HCT116 (cell line): ENCODE results near the gene VTN. TPM values are rescaled to one million over a fixed set of nuclear protein-coding genes. Genes with fewer than 3 reads are reported as not detected.

Experiments
- ATAC-seq: fragments of 200-7000 bp; cut with Tn5 transposase; 2 replicates; pipeline ENCODE4 v1.9.1; 2020; ENCODE audit warnings: mild to moderate bottlenecking, moderate library complexity
- BruUV-seq: library from RNA; stranded (reverse); fragments of 400-500 nt; replicated peaks from 2 replicates; lab custom pipeline; 2021; lab: Mats Ljungman, UMichigan
- CTCF ChIA-PET: fragments of 300-600 bp; sonication (Branson Sonifier 250); formaldehyde crosslinking; loops from one replicate; lab custom pipeline; 2021; ENCODE audit warnings: antibody characterized with exemption; lab: Charles Lee
- POLR2A ChIA-PET: fragments of 300-600, 350-600 bp; sonication (Branson Sonifier 250); formaldehyde crosslinking; loops from one replicate; lab custom pipeline; 2021; ENCODE audit warnings: antibody characterized with exemption; lab: Charles Lee
- RAD21 ChIA-PET, 2 experiments: fragments of 300-600 bp; sonication (Branson Sonifier 250); formaldehyde crosslinking; loops; one replicate each; lab custom pipeline; 2023; ENCODE audit warnings: low total read pairs in 2 of 2; ENCODE audit not compliant: uncharacterized antibody in 2 of 2, unreplicated experiment in 2 of 2, low non-redundant PET in 1 of 2; lab: Charles Lee
- DNase-seq: peaks from one replicate; pipeline ENCODE4 v3.0.0-alpha.2; 2010; ENCODE audit warnings: low read depth, low spot score
- H2AFZ ChIP-seq: fragments of 200-600 bp; shearing (Covaris generic), sonication (generic); 2 replicates; pipeline ENCODE4 v1.6.1; 2017; ENCODE audit warnings: low read depth, mixed run types, mixed read lengths, antibody characterized with exemption, low read length; ENCODE audit not compliant: poor library complexity, severe bottlenecking
- H3K27ac ChIP-seq: 2 replicates; pipeline ENCODE4 v1.5.1; 2012; ENCODE audit warnings: low read depth, low read length
- H3K27me3 ChIP-seq: fragments of 200-600 bp; sonication (generic); 2 replicates; pipeline ENCODE4 v1.6.1; 2016; ENCODE audit warnings: mixed run types, low read length, mixed read lengths; ENCODE audit not compliant: insufficient read depth
- H3K36me3 ChIP-seq, 2 experiments: fragments of 200-500 bp in 1 of 2; fragments of 200-600 bp in 1 of 2; sonication (Bioruptor generic) in 1 of 2; sonication (generic) in 1 of 2; 2 replicates each; pipeline versions ENCODE4 v1.5.1 to v1.6.1; 2014 to 2016; ENCODE audit warnings: low read length in 2 of 2, inconsistent platforms in 1 of 2, mixed read lengths in 1 of 2, mixed run types in 1 of 2; ENCODE audit not compliant: insufficient read depth in 2 of 2, control insufficient read depth in 1 of 2
- H3K4me1 ChIP-seq, 2 experiments: fragments of 200-600 bp in 1 of 2; sonication (generic) in 1 of 2; 2 replicates each; pipeline versions ENCODE4 v1.5.1 to v1.6.1; 2012 to 2017; ENCODE audit warnings: low read length in 2 of 2, inconsistent platforms in 1 of 2, mild to moderate bottlenecking in 1 of 2, mixed read lengths in 1 of 2, mixed run types in 1 of 2, moderate library complexity in 1 of 2; ENCODE audit not compliant: insufficient read depth in 2 of 2, control insufficient read depth in 1 of 2
- H3K4me2 ChIP-seq: fragments of 200-600 bp; sonication (generic); 2 replicates; pipeline ENCODE4 v1.6.1; 2017; ENCODE audit warnings: mixed run types, low read length, mixed read lengths
- H3K4me3 ChIP-seq, 2 experiments: fragments of 200-600 bp in 1 of 2; sonication (generic) in 1 of 2; replicated peaks in 1 of 2; 2 replicates each; pipeline ENCODE4 v1.5.1; 2011 to 2016; ENCODE audit warnings: low read length in 2 of 2, control low read depth in 1 of 2, low read depth in 1 of 2, mild to moderate bottlenecking in 1 of 2, mixed read lengths in 1 of 2, mixed run types in 1 of 2
- H3K79me2 ChIP-seq: fragments of 200-600 bp; sonication (generic); 2 replicates; pipeline ENCODE4 v1.6.1; 2017; ENCODE audit warnings: mild to moderate bottlenecking, mixed run types, low read length, moderate library complexity, mixed read lengths; ENCODE audit not compliant: insufficient read depth
- H3K9ac ChIP-seq: fragments of 200-600 bp; sonication (generic); 2 replicates; pipeline ENCODE4 v1.6.1; 2016; ENCODE audit warnings: low read length, mixed read lengths
- H3K9me2 ChIP-seq: fragments of 200-600 bp; sonication (generic), shearing (Covaris generic); 2 replicates; pipeline ENCODE4 v1.6.1; 2017; ENCODE audit warnings: mixed run types, mild to moderate bottlenecking, moderate library complexity; ENCODE audit not compliant: insufficient read depth
- H3K9me3 ChIP-seq, 2 experiments: fragments of 200-500 bp in 1 of 2; fragments of 200-600 bp in 1 of 2; sonication (Bioruptor generic) in 1 of 2; sonication (generic) in 1 of 2; 2 replicates each; pipeline ENCODE4 v1.6.1; 2014 to 2017; ENCODE audit warnings: low read length in 2 of 2, mixed read lengths in 2 of 2, inconsistent platforms in 1 of 2, low read depth in 1 of 2, mild to moderate bottlenecking in 1 of 2, mixed run types in 1 of 2, moderate library complexity in 1 of 2; ENCODE audit not compliant: control insufficient read depth in 1 of 2, insufficient read depth in 1 of 2
- H4K20me1 ChIP-seq: fragments of 200-600 bp; sonication (generic), shearing (Covaris generic); 2 replicates; pipeline ENCODE4 v1.6.1; 2017; ENCODE audit warnings: mixed run types, mild to moderate bottlenecking, moderate library complexity; ENCODE audit not compliant: insufficient read depth
- ATF3 ChIP-seq: IDR thresholded peaks from 2 replicates; pipeline ENCODE4 v1.6.1; 2012
- CBX3 ChIP-seq: IDR thresholded peaks from 2 replicates; pipeline ENCODE4 v1.6.1; 2012; ENCODE audit warnings: low read depth
- CEBPB ChIP-seq: IDR thresholded peaks from 2 replicates; pipeline ENCODE4 v1.6.1; 2012; ENCODE audit warnings: low read depth
- EGR1 ChIP-seq: IDR thresholded peaks from 2 replicates; pipeline ENCODE4 v1.6.1; 2012; ENCODE audit warnings: low read depth
- ELF1 ChIP-seq: IDR thresholded peaks from 2 replicates; pipeline ENCODE4 v1.6.1; 2012; ENCODE audit warnings: low read depth, borderline replicate concordance
- EZH2 ChIP-seq: fragments of 200-600 bp; sonication (generic); IDR thresholded peaks from 2 replicates; pipeline ENCODE4 v1.6.1; 2017; ENCODE audit warnings: antibody characterized with exemption, mixed run types
- FOSL1 ChIP-seq: IDR thresholded peaks from 2 replicates; pipeline ENCODE4 v1.6.1; 2012; ENCODE audit warnings: low read depth
- JUND ChIP-seq: IDR thresholded peaks from 2 replicates; pipeline ENCODE4 v1.6.1; 2012
- MAX ChIP-seq: IDR thresholded peaks from 2 replicates; pipeline ENCODE4 v1.6.1; 2012
- POLR2A ChIP-seq: IDR thresholded peaks from 2 replicates; pipeline ENCODE4 v1.7.0; 2011; ENCODE audit warnings: borderline replicate concordance; ENCODE audit not compliant: insufficient read depth, insufficient read length; ENCODE audit errors: extremely low read depth
- RAD21 ChIP-seq: IDR thresholded peaks from 2 replicates; pipeline ENCODE4 v1.6.1; 2012; ENCODE audit warnings: low read depth, mild to moderate bottlenecking
- REST ChIP-seq: IDR thresholded peaks from 2 replicates; pipeline ENCODE4 v1.6.1; 2012; ENCODE audit warnings: low read depth
- SIN3A ChIP-seq: IDR thresholded peaks from 2 replicates; pipeline ENCODE4 v1.6.1; 2012; ENCODE audit warnings: low read depth
- SP1 ChIP-seq: IDR thresholded peaks from 2 replicates; pipeline ENCODE4 v1.6.1; 2012; ENCODE audit warnings: low read depth
- TCF7L2 ChIP-seq: IDR thresholded peaks from 2 replicates; pipeline ENCODE4 v1.7.0; 2011; ENCODE audit warnings: borderline replicate concordance, inconsistent platforms; ENCODE audit not compliant: insufficient read depth, insufficient read length; ENCODE audit errors: extremely low read depth
- YY1 ChIP-seq: IDR thresholded peaks from 2 replicates; pipeline ENCODE4 v1.6.1; 2011; ENCODE audit warnings: low read length, low read depth, moderate library complexity, mild to moderate bottlenecking; ENCODE audit not compliant: insufficient replicate concordance; ENCODE audit errors: extremely low read depth
- ZBTB33 ChIP-seq: IDR thresholded peaks from 2 replicates; pipeline ENCODE4 v1.6.1; 2011; ENCODE audit warnings: mild to moderate bottlenecking, low read length, moderate library complexity; ENCODE audit not compliant: insufficient replicate concordance; ENCODE audit errors: extremely low read depth
- ZFX ChIP-seq: fragments of 450-650 bp; IDR thresholded peaks from 2 replicates; pipeline ENCODE4 v1.6.1; 2017
- ZNF274 ChIP-seq: fragments of 200-500 bp; sonication (Bioruptor generic); IDR thresholded peaks from 2 replicates; pipeline ENCODE4 v1.6.1; 2014; ENCODE audit warnings: mild to moderate bottlenecking, low read depth, low read length, inconsistent platforms
- intact Hi-C: fragments of 100-400 bp; cut with micrococcal nuclease; formaldehyde crosslinking; loops from 2 replicates; pipeline ENCODE4 v1.10.0; 2022
- total RNA-seq: library from RNA; stranded (reverse); gene quantifications from one replicate; pipeline ENCODE4 v1.2.1, GENCODE V29; 2021; ENCODE audit not compliant: unreplicated experiment

VTN gene
- total RNA-seq, 1 experiment from 2014 or later = 1.5 TPM

GRCh38 chr17:28327031-28327607, 43.0 kb downstream of the VTN start:
- no peak for DNase-seq
- no peaks in the 10 kb centered on the region for H3K4me1 ChIP-seq
- intact Hi-C loops = no loop called here

More at GRCh38 chr17:28327031-28327607, 43.0 kb downstream of the VTN start:
- Histone ChIP-seq H3K9ac (no peak overlapping the region), H3K79me2 (peaks cover 44% of the 10 kb centered on the region), H4K20me1 (no peaks in the 10 kb centered on the region), H3K9me3 (no peaks in the 10 kb centered on the region), H3K9me2 (no peaks in the 10 kb centered on the region), H3K27me3 (no peaks in the 10 kb centered on the region), H2AFZ (no peak overlapping the region), H3K36me3 (peaks cover 14 to 26% of the 10 kb centered on the region in 2 experiments; a peak in 3 of 4 replicates), H3K4me2 (no peak overlapping the region), H3K4me3 (no peak overlapping the region), H3K27ac (no peak overlapping the region)
- ChIA-PET POLR2A (no interaction called here), CTCF (no interaction called here), RAD21 (no interaction called here)
- BruUV-seq = TSS peak; percentile 5
- no peak for ATAC-seq
- TF ChIP-seq ZFX (no peak), ZBTB33 (no peak), ZNF274 (no peak), RAD21 (no peak), FOSL1 (no peak), REST (no peak), SP1 (no peak), POLR2A (no peak), JUND (no peak), EGR1 (no peak), EZH2 (no peak), SIN3A (no peak), ELF1 (no peak), MAX (no peak), ATF3 (no peak), CEBPB (no peak), YY1 (no peak), CBX3 (no peak), TCF7L2 (no peak)
